HepG2 (cell line): ENCODE measurements around the gene PRTN3. TPM values are rescaled to one million over a fixed set of nuclear protein-coding genes. Genes with fewer than 3 reads are reported as not detected.

Experiments used
- KIAA2018 ChIP-seq: sonication (generic); formaldehyde crosslinking; IDR thresholded peaks from 2 replicates; pipeline ENCODE4 v1.5.0; 2020; ENCODE audit warnings: mild to moderate bottlenecking, missing genetic modification reagents, borderline replicate concordance
- MYC ChIP-seq: sonication (generic); formaldehyde crosslinking; IDR thresholded peaks from 2 replicates; pipeline ENCODE4 v1.9.0; 2021; ENCODE audit warnings: missing genetic modification reagents, borderline replicate concordance
- polyA plus RNA-seq, 8 experiments: library from polyadenylated mRNA; depleted of rRNA in 3 of 8; stranded (reverse) in 7 of 8; unstranded in 1 of 8; fragments of >200 nt; fragmentation: Illumina TruSeq in 4 of 8; extraction: Trizol in 4 of 8; gene quantifications; 2 replicates each; pipeline versions ENCODE4 v1.2.1 to v1.2.3, GENCODE V29; 2011 to 2016; ENCODE audit warnings: low read depth in 4 of 8, missing spikeins in 1 of 8, mixed read lengths in 1 of 8; ENCODE audit not compliant: insufficient read depth in 1 of 8
- total RNA-seq, 5 experiments: library from RNA; depleted of rRNA; stranded (reverse); fragments of >200 nt; fragmentation: Illumina TruSeq; extraction: Trizol; gene quantifications; 2 replicates each; pipeline ENCODE4 v1.2.3, GENCODE V29; 2016; ENCODE audit warnings: low read depth in 1 of 5

PRTN3 gene
- total and polyA plus RNA-seq, 2 of the 13 experiments (the other 11 are each of a cell fraction or from before 2014, with no cell fraction given), result not detected

GRCh38 chr19:845707-846521 is 5.1 kb downstream of the PRTN3 start (continued):
- TF ChIP-seq KIAA2018 (CRISPR knock-in tag), result no peak
- TF ChIP-seq MYC (CRISPR knock-in tag), result no peak
